Retinal pigment epithelial cell (primary cell): ENCODE results near the gene EPHA8.

Source experiments
- DNase-seq: peaks from one replicate; pipeline ENCODE4 v3.0.0-alpha.2; 2010; ENCODE audit warnings: low read depth
- H3K4me3 ChIP-seq: 2 replicates; pipeline ENCODE4 v1.5.1; 2011; ENCODE audit warnings: mild to moderate bottlenecking, low read length, control low read depth, moderate library complexity
- CTCF ChIP-seq: conservative IDR thresholded peaks from 2 replicates; pipeline ENCODE4 v1.5.1; 2011; ENCODE audit warnings: low read depth, low read length, control low read depth, inconsistent platforms

The EPHA8 gene

GRCh38 chr1:22584001-22584562 is 20.8 kb downstream of the EPHA8 start:
- H3K4me3 ChIP-seq = no peak overlapping the region
- no peak for TF ChIP-seq CTCF
- DNase-seq = no peak

DNA sequence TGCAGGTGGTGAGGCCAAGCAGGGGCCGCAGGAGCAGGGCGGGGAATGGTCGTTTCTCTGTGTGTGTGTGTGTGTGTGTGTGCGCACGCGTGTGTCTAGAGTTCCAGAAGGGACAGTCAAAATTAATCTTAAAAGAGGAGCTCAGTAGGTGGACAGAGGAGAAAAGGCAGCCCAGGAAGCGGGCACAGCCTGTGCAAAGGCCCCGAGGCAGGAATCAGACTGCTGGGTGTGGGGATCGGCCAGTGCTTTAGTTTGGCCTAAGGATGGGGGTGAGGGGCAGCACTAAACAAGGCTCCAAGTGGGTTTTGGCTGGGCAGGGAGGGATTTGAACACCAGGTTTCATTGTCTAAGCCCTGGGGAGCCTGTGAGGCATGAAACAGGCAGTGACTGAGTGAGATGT is 21.7 kb downstream of the EPHA8 start:
- no peak overlapping the region for H3K4me3 ChIP-seq
- no peak for TF ChIP-seq CTCF
- no peak for DNase-seq

DNA sequence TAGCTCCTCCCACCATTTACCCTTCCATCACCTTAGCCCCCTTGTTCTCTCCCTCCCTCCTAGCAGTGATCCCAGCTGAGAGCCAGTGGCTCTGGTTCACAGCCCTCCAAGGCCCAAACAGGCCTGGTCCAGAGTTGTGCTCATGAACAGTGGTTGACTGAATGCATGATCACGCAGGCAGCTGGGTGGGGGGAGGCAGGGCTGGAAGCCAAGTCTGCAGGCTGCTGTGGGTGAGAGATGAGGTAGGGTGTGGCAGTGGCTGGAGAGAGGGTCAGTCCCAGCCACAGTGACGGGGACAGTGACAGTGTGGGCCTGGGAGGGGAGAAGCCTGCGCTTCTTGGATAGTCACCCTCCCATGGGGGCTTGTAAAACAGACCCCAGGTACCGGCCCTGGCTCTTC is 22.2 kb downstream of the EPHA8 start:
- TF ChIP-seq CTCF = no peak
- DNase-seq = no peak
- no peak overlapping the region for H3K4me3 ChIP-seq

- no peak for TF ChIP-seq CTCF
These were observed 23.3 kb downstream of the EPHA8 start for GRCh38 chr1:22586356-22587130.

GRCh38 chr1:22587247-22587646 is 24.0 kb downstream of the EPHA8 start:
- TF ChIP-seq CTCF = no peak
- H3K4me3 ChIP-seq = no peak overlapping the region
- no peak for DNase-seq

More at GRCh38 chr1:22586356-22587130, 23.3 kb downstream of the EPHA8 start:
- no peak for DNase-seq
- H3K4me3 ChIP-seq = no peak overlapping the region

GRCh38 chr1:22588899-22589422 is 25.7 kb downstream of the EPHA8 start:
- TF ChIP-seq CTCF = no peak
- H3K4me3 ChIP-seq = no peak overlapping the region
- DNase-seq = no peak

GRCh38 chr1:22591576-22591975 is 28.3 kb downstream of the EPHA8 start:
- H3K4me3 ChIP-seq = no peak overlapping the region
- TF ChIP-seq CTCF = no peak
- no peak for DNase-seq
